MM.1S (cell line): ENCODE results near the gene ANO5.

Experiments
- CTCF ChIP-seq: fragments of 300-600 bp; sonication (generic); IDR thresholded peaks from 2 replicates; pipeline ENCODE4 v1.5.1; 2016; ENCODE audit warnings: antibody characterized with exemption, low read length, mixed read lengths
- EZH2 ChIP-seq: fragments of 300-600 bp; sonication (generic); optimal IDR thresholded peaks from 2 replicates; pipeline ENCODE3; 2017; ENCODE audit warnings: low read depth, mild to moderate bottlenecking, antibody characterized with exemption, low read length, mixed read lengths
- EZH2phosphoT487 ChIP-seq: fragments of 300-600 bp; sonication (generic); IDR thresholded peaks from 2 replicates; pipeline ENCODE4 v1.6.1; 2018; ENCODE audit warnings: antibody characterized with exemption, low read length

- TF ChIP-seq CTCF (no peak), EZH2 (no peak), EZH2phosphoT487 (no peak)
Measured at GRCh38 chr11:22173532-22173931, 19.4 kb upstream of the ANO5 start.
